GM18907 (cell line): ENCODE measurements around the gene MYL10.

Experiments used
- ATAC-seq: cut with Tn5 transposase; IDR thresholded peaks from one replicate; pipeline ENCODE4 v1.9.1; 2021; ENCODE audit warnings: mild to moderate bottlenecking, moderate library complexity; ENCODE audit not compliant: unreplicated experiment

The MYL10 gene

DNA sequence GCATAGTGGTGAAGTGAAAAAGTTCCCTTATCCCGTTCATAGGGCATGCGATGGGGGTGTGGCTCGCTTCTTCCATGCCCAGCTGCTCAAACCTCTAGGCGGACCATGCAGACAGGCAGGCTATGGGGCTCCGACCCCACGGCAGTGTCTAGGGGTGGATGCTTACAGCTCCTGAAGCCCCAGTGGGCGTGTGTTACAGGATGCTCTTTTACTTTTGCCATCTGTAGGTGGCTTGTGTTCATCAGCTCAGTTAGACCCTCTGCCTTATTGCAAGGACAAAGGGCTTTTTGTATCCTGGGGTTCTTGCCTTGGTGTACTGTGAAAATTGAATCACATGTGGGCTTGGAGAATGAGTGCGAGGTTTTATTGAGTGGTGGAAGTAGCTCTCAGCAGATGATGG, at the start of gene MYL10:
Gene MYL10, minus strand, starts transcription at position 126 of the 400 bp plus-strand sequence. CDS start 178 bp downstream, outside the sequence.
- no peak for ATAC-seq

DNA sequence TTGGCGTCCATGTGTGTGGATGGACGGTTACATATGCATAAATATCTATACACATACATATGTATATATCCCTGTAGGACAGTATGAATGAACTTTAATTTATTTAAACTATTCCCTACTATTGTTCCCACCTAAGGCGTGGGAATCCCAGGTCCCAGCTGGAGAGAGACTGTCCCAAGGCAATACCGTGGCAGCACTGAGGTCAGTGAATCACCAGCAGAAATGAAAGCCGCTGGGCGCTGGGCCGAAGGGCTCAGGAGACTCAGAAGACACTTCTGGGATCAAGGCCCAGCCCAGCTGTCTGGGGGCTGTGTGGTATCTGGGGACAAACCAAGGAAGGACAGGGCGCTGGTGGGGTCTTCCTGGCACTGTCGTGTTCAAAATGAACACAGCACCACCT, 49.6 kb upstream of the MYL10 start:
- ATAC-seq: no peak

DNA sequence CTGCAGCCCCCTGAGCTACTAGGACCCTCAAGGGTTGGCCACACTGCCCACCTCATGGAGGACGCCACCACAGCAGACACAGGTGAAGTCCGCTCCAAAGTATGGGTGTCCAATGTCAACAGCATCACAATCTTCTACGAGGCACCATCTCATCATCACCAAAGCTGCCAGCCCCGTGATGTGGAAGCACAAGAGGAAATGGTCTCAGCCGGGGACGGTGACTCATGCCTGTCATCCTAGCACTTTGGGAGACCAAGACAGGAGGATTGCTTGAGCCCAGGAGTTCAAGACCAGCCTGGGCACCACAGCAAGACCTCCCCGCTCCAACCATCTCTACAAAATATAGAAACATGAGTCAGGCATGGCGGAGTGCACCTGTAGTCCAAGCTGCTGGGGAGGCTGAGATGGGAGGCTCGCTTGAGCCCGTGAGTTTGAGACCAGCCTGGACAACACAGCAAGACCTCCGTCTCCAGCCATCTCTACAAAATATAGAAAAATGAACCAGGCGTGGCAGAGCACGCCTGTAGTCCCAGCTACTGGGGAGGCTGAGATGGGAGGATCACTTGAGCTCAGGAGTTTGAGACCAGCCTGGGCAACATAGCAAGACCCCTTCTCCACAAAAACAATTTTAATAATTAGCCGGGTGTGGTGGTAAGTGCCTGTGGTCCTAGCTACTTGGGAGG, 48.8 kb upstream of the MYL10 start:
- ATAC-seq: no peak

DNA sequence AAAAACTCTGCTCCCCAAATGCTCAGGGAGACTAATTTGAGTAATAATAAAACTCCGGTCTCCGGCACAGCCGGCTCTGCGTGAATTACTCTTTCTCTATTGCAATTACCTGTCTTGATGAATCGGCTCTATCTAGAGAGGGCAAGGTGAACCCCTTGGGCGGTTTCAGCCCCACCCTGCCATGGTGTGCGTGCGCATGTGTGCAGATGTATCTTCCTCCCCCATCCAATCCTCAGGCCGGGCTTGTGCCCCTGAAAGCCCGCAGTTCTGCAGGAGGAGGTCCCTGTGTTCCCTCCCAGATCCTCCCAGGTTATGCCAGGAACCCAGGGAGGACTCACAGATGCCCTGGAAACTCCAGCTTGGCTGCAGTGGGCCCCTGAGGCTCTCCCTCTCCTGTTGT, 48.3 kb upstream of the MYL10 start:
- ATAC-seq: no peak

DNA sequence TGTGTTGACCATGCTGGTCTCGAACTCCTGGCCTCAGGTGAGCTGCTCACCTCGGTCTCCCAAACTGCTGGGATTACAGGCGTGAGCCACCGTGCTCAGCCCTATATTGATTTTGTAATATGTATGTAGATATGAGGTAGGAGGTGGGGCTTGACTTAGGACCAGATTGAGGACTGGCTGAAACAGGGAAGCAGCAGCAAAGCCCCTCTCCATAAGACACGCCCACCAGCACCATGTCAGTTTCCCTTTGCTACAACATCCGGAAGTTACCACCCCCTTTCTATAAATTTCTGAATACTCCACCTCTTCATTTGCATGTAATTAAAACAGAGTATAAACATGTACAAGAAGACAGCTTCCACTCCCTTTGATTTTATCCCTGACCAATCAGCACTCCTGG, 47.9 kb upstream of the MYL10 start:
- no peak for ATAC-seq

DNA sequence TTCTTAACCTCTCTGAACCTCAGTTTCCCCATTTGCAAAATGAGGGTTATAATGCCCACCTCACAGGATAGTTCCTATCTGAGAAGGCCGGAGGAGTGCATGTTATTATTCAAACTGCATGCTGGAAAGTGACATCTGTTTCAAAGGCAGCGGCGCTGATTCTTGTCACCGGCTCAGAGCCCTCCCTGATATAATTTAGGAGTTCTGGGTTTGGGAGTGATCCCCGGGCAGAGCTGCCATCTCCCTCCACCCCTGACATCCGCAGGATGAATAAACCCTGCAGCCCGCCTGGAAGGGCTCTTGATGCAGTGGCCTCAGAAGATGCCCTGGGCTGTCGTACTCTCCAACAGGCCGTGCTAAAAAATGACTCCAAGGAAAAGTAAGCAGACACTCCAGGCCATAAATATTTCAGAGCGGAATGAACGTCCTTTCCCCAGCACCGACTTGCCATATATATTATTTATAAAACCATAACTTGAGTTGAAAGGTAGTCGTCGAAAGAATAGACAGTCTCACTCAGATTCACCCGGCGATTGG, 47.0 kb upstream of the MYL10 start:
- ATAC-seq: no peak

DNA sequence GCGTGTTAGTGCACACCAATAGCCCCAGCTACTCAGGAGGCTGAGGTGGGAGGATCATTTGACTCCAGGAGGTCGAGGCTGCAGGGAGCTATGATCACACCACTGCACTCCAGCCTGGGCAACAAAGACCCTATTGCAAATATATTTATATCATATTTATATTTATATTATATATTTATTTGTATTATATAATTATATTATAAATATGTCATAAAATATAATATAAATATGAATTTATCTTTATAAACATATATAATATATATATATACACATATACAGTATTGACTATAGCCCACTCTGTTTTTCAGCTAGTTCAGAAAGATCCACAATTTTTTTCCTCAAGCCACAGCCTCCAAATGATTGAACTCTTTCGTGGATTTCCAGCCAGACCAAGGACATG, 45.3 kb upstream of the MYL10 start:
- no peak for ATAC-seq

DNA sequence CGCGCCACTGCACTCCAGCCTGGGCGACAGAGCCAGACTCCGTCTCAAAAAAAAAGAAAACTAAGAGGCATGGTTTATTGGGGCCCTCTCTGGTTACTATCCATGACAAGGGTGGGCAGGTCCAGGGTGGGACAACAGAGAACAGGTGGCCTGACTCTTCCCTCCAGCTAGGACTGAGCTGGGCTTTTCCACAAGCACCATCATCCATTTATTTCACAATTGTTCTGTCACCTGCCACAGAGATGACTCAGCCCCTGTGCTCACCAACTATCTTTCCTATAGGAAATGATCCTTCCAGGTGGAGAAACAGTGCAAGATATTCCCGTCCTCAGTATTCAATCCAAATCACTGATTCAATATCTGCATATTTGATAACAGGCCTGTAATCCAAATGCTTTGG, 44.9 kb upstream of the MYL10 start:
- no peak for ATAC-seq

DNA sequence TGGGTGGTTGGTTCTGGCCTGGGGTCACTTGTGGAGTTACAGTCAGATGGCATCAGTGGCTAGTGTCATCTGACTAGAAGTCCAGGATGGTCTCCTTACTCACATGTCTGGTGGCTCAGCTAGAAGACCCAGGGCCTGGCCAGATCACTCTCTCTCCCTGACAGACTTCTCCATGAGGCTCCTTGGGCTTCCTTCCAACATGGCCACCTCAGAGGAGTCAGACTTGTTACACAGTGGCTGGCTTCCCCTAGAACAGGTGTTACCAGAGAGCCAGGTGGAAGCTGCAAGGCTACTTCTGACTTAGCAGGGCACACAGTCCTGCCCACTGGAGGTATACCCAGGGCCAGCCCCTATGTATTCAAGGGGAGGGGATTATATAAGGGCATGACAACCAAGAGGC, 44.2 kb upstream of the MYL10 start:
- ATAC-seq: no peak

DNA sequence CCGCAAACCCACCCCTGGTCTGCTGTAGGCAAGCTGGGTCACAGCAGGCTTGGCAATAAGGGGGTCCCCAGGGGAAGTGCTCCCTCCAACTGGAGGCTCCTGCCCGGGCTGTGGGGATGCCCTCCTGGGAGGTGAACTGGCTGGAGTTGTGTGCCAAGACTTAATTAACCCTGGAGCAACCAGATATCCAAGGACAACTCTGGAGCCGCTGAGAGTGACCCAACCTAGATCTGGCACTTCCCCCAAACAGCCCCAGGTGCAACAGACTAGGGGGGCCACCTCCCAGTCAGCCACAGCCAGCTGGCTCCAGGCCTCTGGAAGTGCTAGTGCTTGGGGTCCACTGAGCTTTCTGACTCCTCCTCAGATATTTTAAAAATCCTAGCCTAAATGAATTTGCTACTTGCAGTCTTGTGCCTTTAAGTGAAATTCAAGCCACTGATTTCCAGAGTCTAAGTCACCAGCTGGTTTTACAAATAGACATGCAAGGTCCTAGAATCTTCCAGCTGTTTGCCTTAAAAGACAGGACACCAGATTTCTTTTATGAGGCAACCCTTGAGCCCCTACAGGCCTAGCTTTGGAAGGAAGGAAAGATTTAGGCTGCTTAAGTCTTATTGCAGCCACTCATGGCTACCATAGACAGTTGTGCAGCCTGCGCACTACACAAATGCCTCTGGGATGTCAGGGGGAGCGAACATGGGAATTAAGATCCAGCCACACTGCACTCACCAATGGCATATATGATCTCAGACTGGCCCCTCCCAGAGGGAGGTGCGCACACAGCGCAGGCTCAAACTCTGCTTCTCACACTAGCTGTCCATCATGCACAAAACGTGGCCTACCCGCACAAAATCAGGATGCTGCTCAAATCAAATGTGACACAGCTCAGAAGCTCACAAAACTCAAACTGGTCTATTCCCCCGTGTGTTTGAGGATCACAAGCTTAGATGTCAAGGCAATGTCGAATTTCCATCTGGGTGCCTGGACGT, 42.6 kb upstream of the MYL10 start:
- ATAC-seq: no peak

DNA sequence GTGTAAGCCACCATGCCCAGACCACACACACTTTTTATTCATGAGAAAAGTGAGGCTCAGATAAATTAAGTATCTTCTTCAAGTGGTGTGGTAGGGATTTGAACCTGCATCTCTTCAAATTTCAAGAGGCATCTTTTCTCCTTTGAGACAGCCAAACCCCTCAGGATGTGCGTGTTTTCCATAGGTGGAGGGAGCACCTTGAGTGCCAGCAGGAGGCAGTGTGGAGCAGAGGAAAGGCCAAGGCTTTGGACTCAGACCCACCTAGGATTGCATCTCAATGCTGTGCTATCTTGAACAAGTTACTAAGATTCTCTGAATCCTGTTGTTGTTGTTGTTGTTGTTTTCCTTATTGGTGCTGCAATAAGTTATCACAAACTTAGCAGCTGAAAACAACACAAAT, 40.2 kb upstream of the MYL10 start:
- ATAC-seq: no peak

DNA sequence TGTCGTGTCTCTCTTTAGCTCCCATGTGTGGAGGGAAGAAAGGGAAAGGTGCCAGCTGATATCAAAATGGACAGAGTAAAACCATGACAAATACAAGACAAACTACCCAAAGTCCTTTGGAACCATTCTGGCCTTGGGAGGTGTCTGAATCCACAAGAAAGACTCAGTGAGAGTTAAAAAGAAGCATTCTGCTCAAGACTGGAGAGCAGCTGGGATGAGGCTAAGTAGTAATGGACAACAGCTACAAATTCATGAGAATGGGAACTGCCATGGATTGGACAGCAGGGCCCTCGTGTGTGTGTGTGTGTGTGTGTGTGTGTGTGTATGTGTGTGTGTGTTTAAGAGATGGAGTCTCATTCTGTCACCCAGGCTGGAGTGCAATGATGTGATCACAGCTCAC, 39.6 kb upstream of the MYL10 start:
- ATAC-seq: no peak

DNA sequence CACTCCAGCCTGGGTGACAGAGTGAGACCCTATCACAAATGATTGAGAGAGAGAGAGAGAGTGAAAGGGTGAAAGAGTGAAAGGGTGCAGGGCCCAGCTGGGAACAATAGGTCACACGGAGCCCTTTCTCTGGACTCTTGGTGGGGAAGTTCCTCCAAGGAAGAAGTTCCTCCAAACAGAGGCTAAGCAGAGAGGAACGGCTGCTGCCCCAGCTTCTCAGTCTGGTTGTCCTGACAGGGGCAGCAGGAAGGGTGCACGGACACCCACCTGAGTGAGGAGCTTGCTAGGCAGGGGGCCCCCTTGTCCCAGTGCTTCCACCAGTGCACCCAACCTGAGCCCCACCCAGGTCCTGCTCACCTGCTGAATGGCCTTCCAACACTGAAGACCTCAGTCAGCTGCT, 38.8 kb upstream of the MYL10 start:
- ATAC-seq: no peak

DNA sequence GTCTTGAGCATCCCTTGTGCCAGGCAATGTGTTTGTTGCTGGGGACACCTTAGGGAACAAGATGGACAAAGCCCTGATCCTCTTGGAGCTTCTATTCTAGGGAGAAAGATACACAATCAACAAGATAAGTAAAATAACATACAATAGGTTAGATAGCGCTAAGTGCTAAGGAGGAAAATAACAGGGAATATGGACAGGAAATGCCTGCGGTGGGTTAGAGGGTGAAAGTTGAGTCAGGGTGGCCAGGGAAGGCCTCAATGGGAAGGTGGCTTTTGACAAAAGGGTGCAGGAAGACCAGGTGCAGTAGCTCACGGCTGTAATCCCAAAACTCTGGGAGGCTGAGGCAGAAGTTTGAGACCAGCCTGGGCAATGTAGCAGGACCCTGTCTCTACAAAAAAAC, 38.3 kb upstream of the MYL10 start:
- no peak for ATAC-seq

DNA sequence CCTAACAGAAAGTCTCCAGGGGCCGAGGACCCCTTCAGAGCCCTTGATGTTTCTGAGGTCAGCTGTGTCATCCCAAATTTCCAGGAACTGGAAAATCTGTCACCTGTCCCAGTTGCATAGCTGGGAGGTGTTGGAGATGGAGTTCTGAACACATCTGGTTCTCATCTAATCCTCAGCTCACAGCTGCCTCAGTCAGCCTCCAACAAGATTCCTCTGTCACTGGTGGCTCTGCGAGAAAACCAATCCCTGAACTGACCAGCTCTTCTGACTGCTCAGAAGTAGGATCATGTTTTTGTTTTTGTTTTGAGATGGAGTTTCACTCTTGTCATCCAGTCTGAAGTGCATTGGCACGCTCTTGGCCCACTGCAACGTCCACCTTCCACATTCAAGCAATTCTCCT, 37.6 kb upstream of the MYL10 start:
- ATAC-seq: no peak

DNA sequence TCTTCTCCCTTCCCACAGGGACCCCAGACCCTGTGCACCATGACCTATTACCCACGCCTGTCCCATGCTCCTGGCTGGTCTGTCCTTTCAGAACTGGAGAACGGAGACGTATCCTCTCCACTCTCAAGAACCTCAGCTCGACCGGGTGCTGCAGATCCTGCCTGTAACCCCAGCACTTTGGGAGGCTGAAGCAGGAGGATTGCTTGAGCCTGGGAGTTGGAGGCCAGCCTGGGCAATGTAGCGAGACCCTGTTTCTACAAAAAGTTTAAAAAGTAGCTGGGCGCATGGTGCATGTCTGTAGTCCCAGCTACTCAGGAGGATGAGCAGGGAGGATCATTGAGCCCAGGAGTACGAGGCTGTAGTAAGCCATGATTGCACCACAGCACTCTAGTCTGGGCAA, 37.2 kb upstream of the MYL10 start:
- ATAC-seq: no peak

DNA sequence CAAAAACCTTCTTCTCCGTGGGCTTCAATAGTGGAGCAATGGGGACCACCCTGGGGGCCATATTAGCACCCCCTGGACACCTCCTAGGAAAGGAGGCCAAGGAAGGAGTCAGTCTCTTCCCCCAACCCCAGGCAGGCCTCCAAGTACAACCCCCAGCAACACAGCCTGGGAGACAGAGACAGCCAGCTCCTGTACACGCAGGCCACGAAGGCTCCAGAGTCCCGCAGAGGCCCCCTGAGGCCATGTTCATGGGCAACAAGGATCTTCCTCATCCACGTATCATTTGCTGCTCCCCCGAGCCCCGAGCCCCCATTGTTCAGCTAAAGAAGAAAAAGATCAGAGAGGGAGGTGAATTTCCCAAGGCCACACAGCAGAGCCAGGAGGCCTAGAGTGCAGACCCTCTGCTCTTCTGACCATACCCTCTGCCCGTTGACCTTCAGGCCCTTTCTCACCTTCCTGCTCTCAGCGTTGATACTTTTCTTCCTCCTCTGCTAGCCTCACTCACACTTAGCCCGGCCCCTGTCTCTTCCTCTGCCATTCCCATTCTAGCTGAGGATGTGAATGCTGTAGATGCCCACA, 35.9 kb upstream of the MYL10 start:
- ATAC-seq: no peak

DNA sequence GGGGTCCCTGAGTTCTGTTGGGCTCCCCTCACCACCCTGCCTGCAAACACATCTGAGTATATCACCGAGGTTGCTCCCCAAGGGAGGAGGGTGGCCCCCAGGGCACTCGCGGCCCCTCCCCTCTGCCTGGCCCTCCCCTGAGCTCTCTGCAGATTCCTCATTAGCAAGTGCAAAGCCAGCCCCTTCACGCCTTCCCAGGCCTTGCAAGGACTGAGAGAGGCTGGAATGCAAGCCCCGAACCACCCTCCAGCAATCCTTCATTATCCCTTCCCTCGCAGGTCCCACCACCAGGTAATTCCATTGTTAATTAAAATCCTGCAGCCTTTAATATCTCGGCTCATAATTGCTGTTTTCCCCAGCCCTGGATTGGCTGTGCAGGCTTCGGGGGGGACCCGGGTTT, 35.3 kb upstream of the MYL10 start:
- ATAC-seq: no peak

DNA sequence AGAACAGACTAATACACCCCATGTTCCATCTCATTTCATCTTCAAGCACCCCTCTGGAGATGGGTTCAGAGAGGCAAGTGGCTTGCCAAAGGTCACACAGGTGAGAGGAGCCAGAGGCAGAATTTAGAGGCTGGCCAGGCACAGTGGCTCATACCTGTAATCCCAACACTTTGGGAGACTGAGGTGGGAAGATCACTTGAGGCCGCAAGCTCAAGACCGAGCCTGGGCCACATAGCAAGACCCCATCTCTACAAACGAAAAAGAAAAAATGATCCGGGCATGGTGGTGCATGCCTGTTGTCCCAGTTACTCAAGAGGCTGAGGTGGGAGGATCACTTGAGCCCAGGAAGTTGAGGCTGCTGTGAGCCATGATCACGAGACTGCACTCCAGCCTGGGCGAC, 34.7 kb upstream of the MYL10 start:
- no peak for ATAC-seq

DNA sequence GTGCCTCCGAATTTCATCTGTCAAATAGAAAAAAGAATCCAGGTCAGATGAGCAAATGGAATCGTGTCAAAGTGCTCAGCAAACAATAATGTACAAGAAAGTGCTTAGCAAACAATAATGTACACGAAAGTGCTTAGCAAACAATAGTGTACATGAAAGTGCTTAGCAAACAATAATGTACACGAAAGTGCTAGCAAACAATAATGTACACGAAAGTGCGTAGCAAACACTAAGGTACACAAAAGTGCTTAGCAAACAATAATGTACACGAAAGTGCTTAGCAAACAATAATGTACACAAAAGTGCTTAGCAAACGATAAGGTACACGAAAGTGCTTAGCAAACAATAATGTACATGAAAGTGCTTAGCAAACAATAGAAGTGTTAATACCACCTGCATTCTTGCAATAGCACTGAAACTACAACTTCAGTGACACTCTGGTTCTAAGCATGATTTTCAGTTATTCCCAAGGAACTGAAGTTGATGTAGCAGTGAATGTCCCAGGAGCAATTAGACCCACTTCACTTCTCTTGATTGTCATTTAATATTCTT, 33.4 kb upstream of the MYL10 start:
- ATAC-seq: no peak

DNA sequence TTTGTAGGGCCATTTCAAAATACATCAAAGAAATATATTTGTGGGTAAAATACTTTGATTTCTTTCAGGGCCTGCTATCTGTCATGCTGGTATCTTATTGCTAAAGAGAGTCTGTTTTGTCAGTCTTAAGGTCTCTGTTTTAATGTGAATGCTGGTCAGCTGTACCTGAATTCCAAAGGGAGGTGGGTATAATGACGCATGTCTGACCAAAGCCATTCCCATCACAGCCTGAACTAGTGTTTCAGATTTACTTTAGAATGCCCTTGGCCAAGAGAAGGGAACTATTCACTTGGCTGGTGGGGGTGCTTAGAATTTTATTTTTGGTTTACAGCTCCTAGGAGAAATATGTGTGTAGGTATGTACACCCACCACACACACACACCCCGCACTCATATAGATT, 30.6 kb upstream of the MYL10 start:
- no peak for ATAC-seq
